GM19372 (cell line): ENCODE results near the gene CD6.

Experiments
- ATAC-seq: cut with Tn5 transposase; IDR thresholded peaks from one replicate; pipeline ENCODE4 v1.9.1; 2021; ENCODE audit warnings: mild to moderate bottlenecking, low read depth, moderate library complexity; ENCODE audit not compliant: unreplicated experiment

Gene CD6

DNA sequence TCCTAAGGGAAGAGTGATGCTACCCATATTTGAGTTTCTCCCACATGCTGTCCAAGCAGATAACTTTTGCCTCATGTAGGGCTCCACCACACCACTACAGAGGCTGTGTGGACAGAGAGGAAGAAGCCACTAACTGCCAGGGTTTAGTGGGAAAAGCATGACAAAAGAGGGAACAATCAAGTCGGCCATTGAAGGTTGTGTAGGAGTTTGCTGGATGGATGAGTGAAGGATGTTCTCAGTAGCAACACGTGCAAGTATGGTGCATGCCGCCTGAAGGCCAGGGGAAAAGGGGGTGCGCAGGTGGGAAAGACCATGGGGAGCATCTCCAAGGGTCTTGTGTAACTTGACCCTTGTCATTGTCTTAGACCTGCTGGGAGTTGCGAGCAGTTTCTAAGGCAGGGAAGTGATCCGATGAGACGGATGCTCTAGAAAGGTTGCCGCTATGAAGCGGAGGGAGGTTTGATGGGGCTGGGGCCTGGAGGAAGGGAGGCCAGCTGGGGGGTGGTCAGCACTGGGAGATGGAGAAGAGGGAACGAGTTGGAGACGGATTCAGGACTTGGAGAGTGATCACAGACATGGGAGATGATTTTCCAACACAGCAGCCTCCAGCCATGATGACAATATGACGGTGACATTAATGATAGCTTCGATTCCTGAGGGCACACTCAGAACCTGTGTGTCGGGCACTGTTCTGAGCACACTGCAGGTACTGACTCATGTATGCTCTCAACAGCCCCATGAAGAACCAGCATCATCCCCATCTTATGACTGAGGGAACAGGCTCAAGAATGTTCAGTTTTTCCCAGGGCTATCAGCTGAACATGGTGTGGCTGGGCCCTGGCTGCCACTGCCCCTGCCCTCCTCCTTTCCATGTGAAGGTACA is 53.7 kb downstream of the CD6 start:
- no peak for ATAC-seq

DNA sequence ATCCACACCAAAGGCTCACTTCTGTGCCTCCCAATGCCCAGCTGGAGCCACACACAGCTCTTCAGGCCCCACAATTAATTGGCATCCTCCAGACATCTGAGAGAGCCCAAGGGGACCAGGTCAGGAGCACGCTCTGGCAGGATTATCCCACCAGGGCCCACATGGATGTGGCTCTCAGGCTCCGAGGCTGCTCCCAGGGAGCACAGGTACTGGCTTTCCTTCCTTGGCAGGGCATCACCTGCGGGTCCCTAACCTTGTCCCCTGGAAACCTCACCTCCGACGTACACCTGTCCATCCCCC is 54.3 kb downstream of the CD6 start:
- no peak for ATAC-seq

- ATAC-seq = no peak
These were observed 54.9 kb downstream of the CD6 start for GRCh38 chr11:61026121-61027031.

GRCh38 chr11:61027141-61027840 is 55.8 kb downstream of the CD6 start:
- ATAC-seq = no peak

GRCh38 chr11:61028135-61028729 is 56.8 kb downstream of the CD6 start:
- no peak for ATAC-seq

- no peak for ATAC-seq
These were observed 61.3 kb downstream of the CD6 start for GRCh38 chr11:61032824-61033223.

GRCh38 chr11:61033417-61033816 is 61.9 kb downstream of the CD6 start:
- no peak for ATAC-seq

DNA sequence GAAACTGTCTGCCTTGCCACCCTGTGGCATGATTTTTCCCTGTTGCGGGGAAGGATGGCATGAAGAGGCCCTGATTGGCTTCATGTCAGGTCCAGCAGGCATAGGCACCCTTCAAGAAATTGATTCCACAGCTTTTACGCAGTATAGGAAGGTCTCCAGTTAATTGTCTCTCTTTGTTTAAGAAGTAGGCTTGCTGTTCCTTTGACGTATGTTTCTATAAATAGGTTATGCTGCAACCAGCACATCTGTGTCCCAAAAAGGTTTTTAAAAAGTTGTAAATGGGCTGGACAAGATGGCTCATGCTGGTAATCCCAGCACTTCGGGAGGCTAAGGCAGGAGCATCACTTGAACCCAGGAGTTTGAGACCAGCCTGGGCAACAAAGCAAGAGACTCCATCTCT is 62.6 kb downstream of the CD6 start:
- no peak for ATAC-seq

DNA sequence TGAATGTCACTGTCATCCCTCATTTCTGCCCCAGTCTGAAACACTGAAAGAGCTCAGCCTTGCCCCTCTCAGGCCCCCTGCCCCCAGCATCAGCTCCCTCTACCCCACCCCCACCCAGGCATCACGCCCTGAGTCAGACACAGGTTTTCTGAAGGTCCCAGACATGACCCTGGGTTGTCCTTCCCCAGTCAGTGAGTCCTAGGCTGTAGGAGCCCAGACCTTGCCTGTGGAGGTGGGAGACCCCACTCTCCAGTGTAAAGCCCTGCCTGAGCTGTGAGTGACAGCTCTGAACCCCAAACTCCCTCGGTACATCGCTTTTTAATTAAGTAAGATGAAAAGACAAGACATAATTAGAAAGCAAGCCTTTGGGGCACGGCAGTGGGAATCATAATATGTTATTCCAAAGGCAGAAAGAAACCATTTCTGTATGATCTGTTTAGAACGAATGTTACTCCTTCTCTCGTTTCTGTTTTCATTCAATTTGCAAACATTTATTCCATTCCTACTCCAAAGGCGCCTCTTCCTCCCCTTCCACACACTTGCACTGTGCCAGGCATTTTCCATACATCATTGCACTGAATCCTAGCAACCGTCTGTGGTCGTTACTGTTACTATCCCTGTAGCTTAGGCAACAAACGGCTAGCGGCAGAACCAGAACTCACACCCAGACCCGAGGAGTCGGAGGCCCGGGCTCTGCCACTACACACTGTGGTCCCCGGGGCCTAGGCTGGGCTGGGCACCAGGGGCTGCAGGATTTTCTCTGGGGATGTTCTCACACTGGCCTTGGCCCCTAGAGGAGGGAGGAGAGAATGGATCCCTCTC is 63.4 kb downstream of the CD6 start:
- ATAC-seq = no peak

DNA sequence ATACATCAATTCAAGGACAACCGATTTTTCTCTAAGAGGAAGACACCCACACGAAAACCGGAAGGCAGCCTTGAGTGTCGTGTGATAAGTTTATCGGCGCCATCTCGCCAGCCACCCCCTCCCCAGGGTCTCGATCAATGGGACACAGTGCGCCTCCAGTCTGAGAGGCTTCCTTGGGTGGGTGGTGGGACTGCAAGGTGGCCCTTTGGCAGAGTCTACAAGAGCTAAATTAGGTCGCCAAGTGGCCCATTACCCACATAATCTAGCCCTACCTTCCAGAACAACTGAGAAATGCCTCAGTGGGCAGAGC is 64.0 kb downstream of the CD6 start:
- no peak for ATAC-seq

- no peak for ATAC-seq
These were observed 66.1 kb downstream of the CD6 start for GRCh38 chr11:61037441-61038093.

DNA sequence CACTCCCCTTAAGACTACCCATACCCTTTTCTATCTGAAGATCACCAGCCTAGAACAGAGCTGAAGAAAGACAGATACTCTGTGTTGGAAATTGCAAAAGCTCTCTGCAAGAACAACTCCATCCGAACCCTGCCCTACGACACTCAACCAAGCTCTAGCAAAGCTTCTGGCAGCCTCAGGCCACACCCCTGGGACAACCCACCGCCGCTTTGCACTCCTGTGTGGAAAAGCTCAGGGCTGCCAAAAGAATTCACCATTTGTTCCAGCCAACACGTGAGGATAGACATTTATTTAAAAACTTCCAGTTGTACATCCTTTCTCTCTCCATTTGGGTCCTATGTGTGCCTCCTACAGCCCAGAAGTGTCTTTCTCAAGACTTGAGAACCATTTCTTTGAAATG is 68.4 kb downstream of the CD6 start:
- no peak for ATAC-seq

GRCh38 chr11:61041755-61042518 is 70.5 kb downstream of the CD6 start:
- no peak for ATAC-seq

DNA sequence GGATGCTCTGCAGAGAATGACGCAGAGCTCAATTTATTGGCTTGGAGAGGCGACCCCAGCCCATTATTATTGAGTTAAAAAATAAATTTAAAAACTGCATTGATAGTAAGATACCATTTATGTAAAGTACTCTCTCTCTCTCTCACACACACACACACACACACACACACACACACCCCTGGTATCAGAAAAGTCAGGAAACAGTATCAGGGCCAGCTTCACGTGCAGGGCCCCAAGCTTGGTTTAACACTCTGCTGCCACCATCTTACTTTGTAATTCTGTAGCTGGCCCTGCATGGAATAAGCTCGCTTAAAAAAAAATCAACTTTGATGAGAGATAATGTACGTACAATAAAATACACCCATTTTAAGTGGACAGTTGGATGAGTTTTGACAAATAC is 71.1 kb downstream of the CD6 start:
- ATAC-seq = no peak

GRCh38 chr11:61042961-61043540 is 71.6 kb downstream of the CD6 start:
- ATAC-seq = no peak

DNA sequence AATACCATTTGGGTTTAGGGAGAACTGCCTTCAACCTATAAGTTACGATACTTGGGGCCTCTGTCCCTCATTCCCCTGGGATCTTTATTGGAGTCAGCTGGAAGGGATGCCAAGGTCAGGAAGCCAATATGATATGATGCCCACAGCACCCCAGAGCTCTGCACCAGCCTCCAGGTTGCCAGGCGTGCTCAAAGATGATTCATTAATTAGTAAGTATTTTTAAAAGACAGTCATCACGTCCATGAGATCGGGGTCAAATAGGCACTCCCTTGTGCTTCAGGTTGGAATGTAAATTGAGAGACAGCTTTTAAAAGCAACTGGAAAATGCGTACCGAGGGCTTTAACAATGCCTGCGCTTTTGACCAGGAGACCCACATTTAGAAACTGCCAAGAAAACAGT is 73.8 kb downstream of the CD6 start:
- no peak for ATAC-seq

GRCh38 chr11:61046833-61047232 is 75.4 kb downstream of the CD6 start:
- ATAC-seq = no peak

GRCh38 chr11:61048368-61049062 is 77.0 kb downstream of the CD6 start:
- ATAC-seq = no peak
